GM19372 (cell line): ENCODE data around the gene ELP2.

ENCODE experiments used
- ATAC-seq: cut with Tn5 transposase; IDR thresholded peaks from one replicate; pipeline ENCODE4 v1.9.1; 2021; ENCODE audit warnings: mild to moderate bottlenecking, low read depth, moderate library complexity; ENCODE audit not compliant: unreplicated experiment

The ELP2 gene

GRCh38 chr18:36120297-36120696, 9.4 kb upstream of the ELP2 start:
- ATAC-seq = no peak

- ATAC-seq = no peak
Observed at GRCh38 chr18:36124841-36125240, 4.9 kb upstream of the ELP2 start.

- no peak for ATAC-seq
Observed at GRCh38 chr18:36126668-36127067, 3.0 kb upstream of the ELP2 start.

- no peak for ATAC-seq
Observed at GRCh38 chr18:36127836-36128529, 1.7 kb upstream of the ELP2 start.

GRCh38 chr18:36128530-36128870, 1.2 kb upstream of the ELP2 start:
- no peak for ATAC-seq

- ATAC-seq = peak; percentile 8
Observed at GRCh38 chr18:36128907-36129299, 796 bp upstream of the ELP2 start.

GRCh38 chr18:36130039-36130831, 536 bp downstream of the ELP2 start:
- peak; percentile 28 for ATAC-seq

- no peak for ATAC-seq
Observed at GRCh38 chr18:36130883-36131653, 1.4 kb downstream of the ELP2 start.

GRCh38 chr18:36131692-36132483, 2.2 kb downstream of the ELP2 start:
- no peak for ATAC-seq

- ATAC-seq = no peak
Observed at GRCh38 chr18:36132756-36133155, 3.1 kb downstream of the ELP2 start.

GRCh38 chr18:36135264-36135663, 5.6 kb downstream of the ELP2 start:
- ATAC-seq = no peak

- no peak for ATAC-seq
Observed at GRCh38 chr18:36139245-36139644, 9.5 kb downstream of the ELP2 start.

GRCh38 chr18:36141576-36141975, 11.9 kb downstream of the ELP2 start:
- ATAC-seq = no peak

- ATAC-seq = no peak
Observed at GRCh38 chr18:36142751-36143150, 13.1 kb downstream of the ELP2 start.

GRCh38 chr18:36143391-36143790, 13.7 kb downstream of the ELP2 start:
- ATAC-seq = no peak

GRCh38 chr18:36149514-36150289, 20.0 kb downstream of the ELP2 start:
- peak; percentile 97 for ATAC-seq

- no peak for ATAC-seq
Observed at GRCh38 chr18:36152781-36153180, 23.1 kb downstream of the ELP2 start.

GRCh38 chr18:36153203-36153602, 23.5 kb downstream of the ELP2 start:
- ATAC-seq = no peak

GRCh38 chr18:36153771-36154170, 24.1 kb downstream of the ELP2 start:
- no peak for ATAC-seq
